ENCODE data around the gene TMEM212. TPM values are rescaled to one million over a fixed set of nuclear protein-coding genes. Genes with fewer than 3 reads are reported as not detected.

TMEM212 gene
- total and polyA plus RNA-seq, 9 of the 15 experiments (the other 6 are each of a cell fraction or from before 2014, with no cell fraction given), result not detected

GRCh38 chr3:171906951-171907676, 64.0 kb downstream of the TMEM212 start:
- no peak for TF ChIP-seq NR2F6 (CRISPR knock-in tag; IDR thresholded peaks at IDR 0.05)
- no peak for TF ChIP-seq ZNF277 (CRISPR knock-in tag; IDR thresholded peaks at IDR 0.05; ENCODE audit: borderline replicate concordance)
- 78% methylated on average over 27 of the region's 33 CpGs for WGBS (ENCODE audit: insufficient coverage, low coverage, missing lambda C conversion rate)
- in situ Hi-C loops (cut with MboI), result no loop called here
- no peaks in the 10 kb centered on the region for H4K20me1 ChIP-seq (replicated peaks; ENCODE audit: control insufficient read depth, insufficient read depth, low read length)
- CTCF ChIA-PET (ENCODE audit: low intra/inter-chr PET ratio), result no interaction called here
- intact Hi-C loops (cut with micrococcal nuclease), result no loop called here
- no peak overlapping the region for H3K27ac ChIP-seq (ENCODE audit: extremely low read depth, low read depth, low read length)
- no peak overlapping the region for H3K4me3 ChIP-seq
- H3K4me2 ChIP-seq (ENCODE audit: insufficient read depth, low read length), result no peak overlapping the region
- POLR2A ChIA-PET, result interaction anchor here (0.6 kb wide), 1 partner anchor 170 kb away, joined by 3 read pairs; no protein-coding TSS in a partner anchor
- no peak for DNase-seq (ENCODE audit: extremely low read depth in 1 of 4, low spot score in 3 of 4)
- no peaks in the 10 kb centered on the region for H3K36me3 ChIP-seq (ENCODE audit: control insufficient read depth, insufficient read depth, low read length)
- no peak for ATAC-seq
- no peaks in the 10 kb centered on the region for H3K9me1 ChIP-seq (ENCODE audit: control insufficient read depth, insufficient read depth, low read length)
- no peak overlapping the region for H2AFZ ChIP-seq (ENCODE audit: low read depth, low read length)
- no TSS peak for BruUV-seq (replicated peaks)
- no peaks in the 10 kb centered on the region; a peak in 1 of 5 replicates for H3K4me1 ChIP-seq (replicated peaks in 1 of 2; ENCODE audit: control insufficient read depth in 2 of 2, insufficient read depth in 2 of 2, low read length in 2 of 2)
- H3K9ac ChIP-seq (ENCODE audit: insufficient read depth in 1 of 2, low read depth in 2 of 2, low read length in 2 of 2), result no peak overlapping the region
- no peaks in the 10 kb centered on the region for H3K79me2 ChIP-seq (ENCODE audit: control insufficient read depth, insufficient read depth, low read length)
- no peaks in the 10 kb centered on the region; the same call in 1 of the 2 replicates for H3K9me3 ChIP-seq (replicated peaks; ENCODE audit: control insufficient read depth, insufficient read depth, low read depth, low read length)
- FAIRE-seq, result no peak
- H3K27me3 ChIP-seq (ENCODE audit: control insufficient read depth in 2 of 2, insufficient read depth in 2 of 2, low read length in 2 of 2), result no peaks in the 10 kb centered on the region

GRCh38 chr3:171907761-171908160, 64.6 kb downstream of the TMEM212 start:
- ATAC-seq, result no peak
- ChIA-PET POLR2A (interaction anchor here (0.6 kb wide), 1 partner anchor 16 kb away, joined by 4 read pairs; no protein-coding TSS in a partner anchor), CTCF (ENCODE audit: low intra/inter-chr PET ratio) (no interaction called here)
- Histone ChIP-seq H3K4me1 (replicated peaks in 1 of 2; ENCODE audit: control insufficient read depth in 2 of 2, insufficient read depth in 2 of 2, low read length in 2 of 2) (no peaks in the 10 kb centered on the region; a peak in 1 of 5 replicates), H2AFZ (ENCODE audit: low read depth, low read length) (no peak overlapping the region), H3K9ac (ENCODE audit: insufficient read depth in 1 of 2, low read depth in 2 of 2, low read length in 2 of 2) (no peak overlapping the region), H3K27me3 (ENCODE audit: control insufficient read depth in 2 of 2, insufficient read depth in 2 of 2, low read length in 2 of 2) (no peaks in the 10 kb centered on the region), H3K9me1 (ENCODE audit: control insufficient read depth, insufficient read depth, low read length) (no peaks in the 10 kb centered on the region), H3K36me3 (ENCODE audit: control insufficient read depth, insufficient read depth, low read length) (no peaks in the 10 kb centered on the region), H4K20me1 (replicated peaks; ENCODE audit: control insufficient read depth, insufficient read depth, low read length) (no peaks in the 10 kb centered on the region), H3K4me3 (no peak overlapping the region), H3K27ac (ENCODE audit: extremely low read depth, low read depth, low read length) (no peak overlapping the region), H3K9me3 (replicated peaks; ENCODE audit: control insufficient read depth, insufficient read depth, low read depth, low read length) (no peaks in the 10 kb centered on the region; the same call in 1 of the 2 replicates), H3K4me2 (ENCODE audit: insufficient read depth, low read length) (no peak overlapping the region), H3K79me2 (ENCODE audit: control insufficient read depth, insufficient read depth, low read length) (no peaks in the 10 kb centered on the region)
- no TSS peak for BruUV-seq (replicated peaks)
- in situ Hi-C loops (cut with MboI), result no loop called here
- no peak for FAIRE-seq
- 42% methylated on average over 2 of the region's 2 CpGs for WGBS (ENCODE audit: insufficient coverage, low coverage, missing lambda C conversion rate)
- intact Hi-C loops (cut with micrococcal nuclease), result no loop called here
- no peak for DNase-seq (ENCODE audit: extremely low read depth in 1 of 4, low spot score in 3 of 4)
- TF ChIP-seq ZNF316 (IDR thresholded peaks at IDR 0.05), result no peak
- TF ChIP-seq HNRNPL (IDR thresholded peaks at IDR 0.05; ENCODE audit: low read depth, low read length), result no peak
- TF ChIP-seq SRF (CRISPR knock-in tag; IDR thresholded peaks at IDR 0.05), result no peak
- TF ChIP-seq TOE1 (IDR thresholded peaks at IDR 0.05; ENCODE audit: borderline replicate concordance), result no peak
- TF ChIP-seq TOE1 (CRISPR knock-in tag; IDR thresholded peaks at IDR 0.05; ENCODE audit: borderline replicate concordance, low read depth), result no peak
- TF ChIP-seq ESRRA (IDR thresholded peaks at IDR 0.05; ENCODE audit: borderline replicate concordance, low read depth), result no peak
- TF ChIP-seq ATF7 (IDR thresholded peaks at IDR 0.05), result no peak
- no peak for TF ChIP-seq NFIC (IDR thresholded peaks at IDR 0.05)
- no peak for TF ChIP-seq ZNF717 (CRISPR knock-in tag; IDR thresholded peaks at IDR 0.05)
- no peak for TF ChIP-seq ZNF280A (IDR thresholded peaks at IDR 0.05; ENCODE audit: low read depth, partially characterized antibody)
- TF ChIP-seq GTF2F1 (IDR thresholded peaks at IDR 0.05; ENCODE audit: low read depth, low read length), result no peak
